ENCODE results near the gene SNRNP200.

DNA sequence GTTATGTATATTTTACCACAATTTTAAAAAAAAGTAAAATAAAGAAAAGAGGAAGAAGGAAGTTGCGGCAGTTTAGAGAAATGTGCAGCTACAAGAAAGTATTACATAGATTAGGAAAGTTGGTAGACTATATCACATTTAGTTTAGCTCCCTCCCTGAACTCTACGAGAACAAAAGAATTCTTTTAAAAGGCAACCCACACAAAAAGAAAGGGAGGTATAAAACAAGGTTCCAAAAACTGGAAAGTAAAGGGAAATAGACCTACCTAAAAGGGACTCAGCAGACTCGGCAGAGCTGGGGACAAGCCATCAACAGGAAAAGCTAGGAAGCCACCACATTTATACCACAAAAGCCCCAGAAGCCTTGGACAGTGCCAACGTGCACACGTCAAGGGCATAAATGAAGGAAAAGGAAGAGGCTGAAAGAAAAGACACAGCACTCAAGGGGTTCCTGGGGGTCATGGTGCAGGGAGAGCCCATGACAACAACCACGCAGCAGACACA, 48.7 kb downstream of the SNRNP200 start:
- TF ChIP-seq, protein P1, sequence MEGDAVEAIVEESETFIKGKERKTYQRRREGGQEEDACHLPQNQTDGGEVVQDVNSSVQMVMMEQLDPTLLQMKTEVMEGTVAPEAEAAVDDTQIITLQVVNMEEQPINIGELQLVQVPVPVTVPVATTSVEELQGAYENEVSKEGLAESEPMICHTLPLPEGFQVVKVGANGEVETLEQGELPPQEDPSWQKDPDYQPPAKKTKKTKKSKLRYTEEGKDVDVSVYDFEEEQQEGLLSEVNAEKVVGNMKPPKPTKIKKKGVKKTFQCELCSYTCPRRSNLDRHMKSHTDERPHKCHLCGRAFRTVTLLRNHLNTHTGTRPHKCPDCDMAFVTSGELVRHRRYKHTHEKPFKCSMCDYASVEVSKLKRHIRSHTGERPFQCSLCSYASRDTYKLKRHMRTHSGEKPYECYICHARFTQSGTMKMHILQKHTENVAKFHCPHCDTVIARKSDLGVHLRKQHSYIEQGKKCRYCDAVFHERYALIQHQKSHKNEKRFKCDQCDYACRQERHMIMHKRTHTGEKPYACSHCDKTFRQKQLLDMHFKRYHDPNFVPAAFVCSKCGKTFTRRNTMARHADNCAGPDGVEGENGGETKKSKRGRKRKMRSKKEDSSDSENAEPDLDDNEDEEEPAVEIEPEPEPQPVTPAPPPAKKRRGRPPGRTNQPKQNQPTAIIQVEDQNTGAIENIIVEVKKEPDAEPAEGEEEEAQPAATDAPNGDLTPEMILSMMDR (IDR thresholded peaks at IDR 0.05) = no peak
- no peak for TF ChIP-seq EZH2 (IDR thresholded peaks at IDR 0.05; ENCODE audit: borderline replicate concordance, insufficient read depth, low read depth, low read length, poor library complexity, severe bottlenecking)
